ENCODE data around the gene BCLAF1.

GRCh38 chr6:136226027-136226673 is 63.5 kb downstream of the BCLAF1 start:
- TF ChIP-seq CTCF (IDR thresholded peaks at IDR 0.05) (peak; percentile 99 to 100 (median 100)), POLR2A (IDR thresholded peaks at IDR 0.05) (no peak)

Data from testis (tissue), 2 donors.